DND-41 (cell line): ENCODE measurements around the gene POMT2.

Experiments
- CTCF ChIP-seq: IDR thresholded peaks from 2 replicates; pipeline ENCODE4 v1.5.1; 2012; ENCODE audit warnings: borderline replicate concordance, low read length, moderate library complexity, mild to moderate bottlenecking; ENCODE audit not compliant: poor library complexity, severe bottlenecking; ENCODE audit errors: extremely low read depth
- EZH2 ChIP-seq: IDR thresholded peaks from 3 replicates; pipeline ENCODE4 v1.6.1; 2012; ENCODE audit warnings: borderline replicate concordance, low read depth, mild to moderate bottlenecking, moderate library complexity, low read length, inconsistent platforms; ENCODE audit not compliant: severe bottlenecking

- TF ChIP-seq CTCF (no peak), EZH2 (no peak)
Measured at GRCh38 chr14:77329872-77330271, 9.2 kb upstream of the POMT2 start.
